HepG2 (cell line): Measurements from ENCODE around the gene COPS3. TPM values are rescaled to one million over a fixed set of nuclear protein-coding genes. Genes with fewer than 3 reads are reported as not detected.

Experiments used
- ATAC-seq: fragments of 200-7000 bp; cut with Tn5 transposase; 3 replicates; pipeline ENCODE4 v1.9.1; 2020; ENCODE audit warnings: mild to moderate bottlenecking, moderate library complexity
- BruUV-seq: library from RNA; stranded (reverse); fragments of 400-500 nt; replicated peaks from 2 replicates; lab custom pipeline; 2021; lab: Mats Ljungman, UMichigan
- CTCF ChIA-PET: fragments of 300-600 bp; formaldehyde crosslinking; extraction: SDS; loops from one replicate; lab custom pipeline; 2021; ENCODE audit warnings: low total read pairs, inconsistent platforms, low intra/inter-chr PET ratio; lab: Yijun Ruan, JAX
- POLR2A ChIA-PET: fragments of 350-600 bp; sonication (Branson Sonifier 250); formaldehyde crosslinking; loops from one replicate; lab custom pipeline; 2020; ENCODE audit warnings: antibody characterized with exemption, inconsistent platforms; lab: Yijun Ruan, JAX
- DNase-seq: peaks from one replicate; pipeline ENCODE4 v3.0.0-alpha.2; 2015; ENCODE audit warnings: low spot score
- FAIRE-seq: peaks from 3 replicates; lab custom pipeline; 2011; peaks lifted over from hg19 to GRCh38; lab: Jason Lieb, UNC
- H2AFZ ChIP-seq: one replicate; pipeline ENCODE4 v1.6.1; 2011; ENCODE audit warnings: low read length, inconsistent platforms
- H3K27ac ChIP-seq: fragments of 300-600 bp; 3 replicates; pipeline ENCODE4 v1.8.0; 2011; ENCODE audit warnings: mixed run types, mild to moderate bottlenecking, mixed read lengths, low read length, inconsistent platforms; ENCODE audit not compliant: insufficient read depth; ENCODE audit errors: extremely low read length
- H3K27me3 ChIP-seq, 2 experiments: fragments of 200-600 bp in 1 of 2; 2 replicates in 1 of 2; 3 replicates in 1 of 2; pipeline versions ENCODE4 v1.6.0 to v1.8.0; 2011; ENCODE audit warnings: low read length in 2 of 2, mild to moderate bottlenecking in 2 of 2, moderate library complexity in 2 of 2, inconsistent platforms in 1 of 2; ENCODE audit not compliant: insufficient read depth in 2 of 2, control insufficient read depth in 1 of 2
- H3K36me3 ChIP-seq, 2 experiments: fragments of 200-600 bp in 1 of 2; replicated peaks in 1 of 2; 2 replicates in 1 of 2; 3 replicates in 1 of 2; pipeline versions ENCODE4 v1.5.1 to v1.8.0; 2011; ENCODE audit warnings: low read length in 2 of 2, inconsistent platforms in 1 of 2; ENCODE audit not compliant: insufficient read depth in 2 of 2, control insufficient read depth in 1 of 2
- H3K4me1 ChIP-seq: 2 replicates; pipeline ENCODE4 v1.5.1; 2012; ENCODE audit warnings: low read length, inconsistent platforms; ENCODE audit not compliant: insufficient read depth
- H3K4me2 ChIP-seq: 2 replicates; pipeline ENCODE4 v1.6.0; 2011; ENCODE audit warnings: low read depth, low read length, inconsistent platforms
- H3K4me3 ChIP-seq, 3 experiments: fragments of 200-600 bp in 1 of 3; sonication (generic), shearing (Covaris generic) in 1 of 3; replicated peaks in 1 of 3; 2 replicates each; pipeline ENCODE4 v1.5.1; 2011 to 2016; ENCODE audit warnings: low read length in 3 of 3, inconsistent platforms in 2 of 3, low read depth in 2 of 3, mild to moderate bottlenecking in 2 of 3, control low read depth in 1 of 3, mixed read lengths in 1 of 3; ENCODE audit not compliant: insufficient read depth in 1 of 3
- H3K79me2 ChIP-seq: one replicate; pipeline ENCODE4 v1.6.1; 2011; ENCODE audit warnings: low read length, inconsistent platforms; ENCODE audit not compliant: insufficient read depth
- H3K9ac ChIP-seq: 2 replicates; pipeline ENCODE4 v1.6.0; 2011; ENCODE audit warnings: mild to moderate bottlenecking, low read depth, low read length, inconsistent platforms; ENCODE audit not compliant: insufficient read depth
- H3K9me3 ChIP-seq: 2 replicates; pipeline ENCODE4 v1.5.1; 2012; ENCODE audit warnings: mild to moderate bottlenecking, low read length
- H4K20me1 ChIP-seq: 2 replicates; pipeline ENCODE4 v1.6.0; 2011; ENCODE audit warnings: inconsistent platforms, mild to moderate bottlenecking, low read length, moderate library complexity; ENCODE audit not compliant: insufficient read depth
- ATM ChIP-seq: fragments of 450-650 bp; IDR thresholded peaks from 2 replicates; pipeline ENCODE4 v1.7.1; 2017; ENCODE audit warnings: mild to moderate bottlenecking, borderline replicate concordance
- CHD4 ChIP-seq: fragments of 200-600 bp; sonication (generic); IDR thresholded peaks from 2 replicates; pipeline ENCODE4 v1.7.0; 2017; ENCODE audit warnings: mild to moderate bottlenecking, low read length, borderline replicate concordance
- ELF1 ChIP-seq: sonication (generic); formaldehyde crosslinking; IDR thresholded peaks from 2 replicates; pipeline ENCODE4 v1.4.0; 2020; ENCODE audit warnings: missing genetic modification reagents
- GABPB1 ChIP-seq: IDR thresholded peaks from 2 replicates; pipeline ENCODE4 v1.6.1; 2016; ENCODE audit warnings: mild to moderate bottlenecking, missing genetic modification reagents, moderate library complexity, missing compliant biosample characterization
- MYNN ChIP-seq: sonication (generic); formaldehyde crosslinking; IDR thresholded peaks from 2 replicates; pipeline ENCODE4 v1.4.0; 2020; ENCODE audit warnings: mild to moderate bottlenecking, low read depth, missing genetic modification reagents
- NFYC ChIP-seq: IDR thresholded peaks from 2 replicates; pipeline ENCODE4 v1.6.1; 2016; ENCODE audit warnings: missing genetic modification reagents, missing compliant biosample characterization
- SAP130 ChIP-seq: IDR thresholded peaks from 2 replicates; pipeline ENCODE4 v1.6.1; 2016; ENCODE audit warnings: low read depth
- ZNF7 ChIP-seq: IDR thresholded peaks from 2 replicates; pipeline ENCODE4 v1.6.1; 2016; ENCODE audit warnings: missing biosample characterization, missing genetic modification reagents
- ZNF782 ChIP-seq: sonication (generic); formaldehyde crosslinking; IDR thresholded peaks from 2 replicates; pipeline ENCODE4 v1.4.0; 2020; ENCODE audit warnings: missing genetic modification reagents, mild to moderate bottlenecking, borderline replicate concordance
- WGBS: methylation state at CpG from one replicate; pipeline ENCODE4 v1.1.6; 2017; ENCODE audit warnings: low lambda C conversion rate; 5-methylcytosine and 5-hydroxymethylcytosine counted together
- in situ Hi-C: cut with HindIII; loops from 2 replicates; pipeline ENCODE4 v1.10.0; 2017; ENCODE audit warnings: low pct_unique_long_range_greater_than_20kb; ENCODE audit not compliant: extremely low pct_ligation_motif_present
- intact Hi-C: fragments of 100-400 bp; cut with micrococcal nuclease; formaldehyde crosslinking; loops from one replicate; pipeline ENCODE4 v1.10.0; 2022; ENCODE audit not compliant: unreplicated experiment
- polyA plus RNA-seq, 8 experiments: library from polyadenylated mRNA; depleted of rRNA in 3 of 8; stranded (reverse) in 7 of 8; unstranded in 1 of 8; fragments of >200 nt; fragmentation: Illumina TruSeq in 4 of 8; extraction: Trizol in 4 of 8; gene quantifications; 2 replicates each; pipeline versions ENCODE4 v1.2.1 to v1.2.3, GENCODE V29; 2011 to 2016; ENCODE audit warnings: low read depth in 4 of 8, missing spikeins in 1 of 8, mixed read lengths in 1 of 8; ENCODE audit not compliant: insufficient read depth in 1 of 8
- total RNA-seq, 5 experiments: library from RNA; depleted of rRNA; stranded (reverse); fragments of >200 nt; fragmentation: Illumina TruSeq; extraction: Trizol; gene quantifications; 2 replicates each; pipeline ENCODE4 v1.2.3, GENCODE V29; 2016; ENCODE audit warnings: low read depth in 1 of 5
- TF ChIP-seq, protein P1 (sequence below), 2 experiments: fragments of 450-650 bp in 1 of 2; sonication (generic) in 1 of 2; formaldehyde crosslinking in 1 of 2; IDR thresholded peaks; 2 replicates each; pipeline versions ENCODE4 v1.6.1 to v1.8.0; 2016 to 2022; ENCODE audit warnings: antibody characterized with exemption in 1 of 2, mild to moderate bottlenecking in 1 of 2, missing genetic modification reagents in 1 of 2

The COPS3 gene
- total and polyA plus RNA-seq, 2 of the 13 experiments (the other 11 are each of a cell fraction or from before 2014, with no cell fraction given): 46.3 to 103 TPM

DNA sequence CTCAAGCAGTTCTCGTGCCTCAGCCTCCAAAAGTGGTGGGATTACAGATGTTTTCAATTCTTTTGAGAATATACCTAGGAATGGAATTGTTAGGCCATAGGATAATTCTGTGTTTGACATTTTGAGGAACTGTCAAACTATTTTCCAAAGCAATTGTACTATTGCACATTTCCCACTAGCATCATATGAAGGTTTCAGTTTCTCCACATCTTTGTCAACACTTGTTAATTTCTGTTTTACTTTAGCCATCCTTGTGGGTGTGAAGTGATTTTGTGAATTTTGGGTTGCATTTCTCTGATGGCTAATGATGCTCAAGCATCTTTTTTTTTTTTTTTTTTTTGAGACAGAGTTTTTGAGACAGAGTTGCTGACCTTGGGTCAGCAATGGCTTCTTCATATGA lies 28.3 kb upstream of the COPS3 start:
- no peaks in the 10 kb centered on the region for H3K36me3 ChIP-seq
- H3K4me3 ChIP-seq: no peak overlapping the region
- H4K20me1 ChIP-seq: no peaks in the 10 kb centered on the region
- intact Hi-C loops: no loop called here
- DNase-seq (no peak), FAIRE-seq (no peak), ATAC-seq (no peak)
- WGBS: 43% methylated on average over 1 of the region's 1 CpG
- H3K9ac ChIP-seq: no peak overlapping the region
- H3K4me1 ChIP-seq: peaks cover 25% of the 10 kb centered on the region
- no peak overlapping the region for H3K4me2 ChIP-seq
- H3K27ac ChIP-seq: no peak overlapping the region
- TF ChIP-seq CHD4 (no peak), ZNF7 (CRISPR knock-in tag) (peak; percentile 76; the same call in 1 of the 2 replicates), ZNF782 (CRISPR knock-in tag) (no peak), ATM (no peak)
- no peaks in the 10 kb centered on the region; a peak in 1 of 5 replicates for H3K27me3 ChIP-seq
- POLR2A ChIA-PET: no interaction called here
- in situ Hi-C loops: no loop called here
- no peaks in the 10 kb centered on the region for H3K79me2 ChIP-seq
- no peak overlapping the region for H2AFZ ChIP-seq
- H3K9me3 ChIP-seq: no peaks in the 10 kb centered on the region
- CTCF ChIA-PET: no interaction called here
- no TSS peak for BruUV-seq

DNA sequence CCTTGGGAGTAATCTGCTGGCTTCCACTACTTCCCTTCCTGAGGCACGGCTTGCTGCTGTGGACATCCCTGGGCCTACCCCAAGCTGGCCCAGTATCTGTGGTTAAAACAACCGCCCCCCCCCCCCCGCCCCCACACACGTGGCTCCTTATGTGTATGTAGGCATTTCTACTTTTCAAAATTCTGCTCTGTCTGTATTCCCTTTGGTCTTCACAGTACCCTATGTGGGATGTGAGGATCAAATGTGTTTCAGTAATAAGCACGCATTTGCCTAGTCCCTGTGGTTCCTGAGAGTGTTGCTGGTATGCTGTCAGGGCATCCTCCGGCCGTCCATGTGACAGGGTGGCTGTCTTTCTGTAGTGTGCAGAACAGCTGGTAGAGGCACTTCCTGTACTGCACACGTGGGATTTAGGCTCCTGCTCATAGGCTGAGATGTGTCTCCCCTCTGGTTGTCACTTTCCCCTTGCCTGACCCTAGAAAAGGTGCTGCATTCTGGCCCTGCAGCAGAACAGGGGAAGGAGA lies 24.3 kb upstream of the COPS3 start:
- ChIA-PET POLR2A (no interaction called here), CTCF (no interaction called here)
- Histone ChIP-seq H3K36me3 (no peaks in the 10 kb centered on the region), H3K4me1 (peaks cover 47% of the 10 kb centered on the region), H4K20me1 (no peaks in the 10 kb centered on the region), H3K9ac (no peak overlapping the region), H3K79me2 (no peaks in the 10 kb centered on the region), H3K27me3 (no peaks in the 10 kb centered on the region; a peak in 2 of 5 replicates), H2AFZ (no peak overlapping the region), H3K4me2 (peak overlapping the region; percentile 58), H3K27ac (no peak overlapping the region), H3K9me3 (no peaks in the 10 kb centered on the region), H3K4me3 (peak overlapping the region in 1 of 3 experiments; percentile 17; a peak in 1 of 6 replicates)
- no peak for FAIRE-seq
- WGBS: 11% methylated on average over 6 of the region's 8 CpGs
- DNase-seq: peak; percentile 33
- ATAC-seq: peak; percentile 68
- intact Hi-C loops: no loop called here
- no TSS peak for BruUV-seq
- in situ Hi-C loops: no loop called here
- 0 out of 2 replicates have a peak, but pooled peaks have one; percentile 21 for TF ChIP-seq NFYC (CRISPR knock-in tag)
- peak; percentile 72 for TF ChIP-seq ELF1 (CRISPR knock-in tag)
- TF ChIP-seq, protein P1, sequence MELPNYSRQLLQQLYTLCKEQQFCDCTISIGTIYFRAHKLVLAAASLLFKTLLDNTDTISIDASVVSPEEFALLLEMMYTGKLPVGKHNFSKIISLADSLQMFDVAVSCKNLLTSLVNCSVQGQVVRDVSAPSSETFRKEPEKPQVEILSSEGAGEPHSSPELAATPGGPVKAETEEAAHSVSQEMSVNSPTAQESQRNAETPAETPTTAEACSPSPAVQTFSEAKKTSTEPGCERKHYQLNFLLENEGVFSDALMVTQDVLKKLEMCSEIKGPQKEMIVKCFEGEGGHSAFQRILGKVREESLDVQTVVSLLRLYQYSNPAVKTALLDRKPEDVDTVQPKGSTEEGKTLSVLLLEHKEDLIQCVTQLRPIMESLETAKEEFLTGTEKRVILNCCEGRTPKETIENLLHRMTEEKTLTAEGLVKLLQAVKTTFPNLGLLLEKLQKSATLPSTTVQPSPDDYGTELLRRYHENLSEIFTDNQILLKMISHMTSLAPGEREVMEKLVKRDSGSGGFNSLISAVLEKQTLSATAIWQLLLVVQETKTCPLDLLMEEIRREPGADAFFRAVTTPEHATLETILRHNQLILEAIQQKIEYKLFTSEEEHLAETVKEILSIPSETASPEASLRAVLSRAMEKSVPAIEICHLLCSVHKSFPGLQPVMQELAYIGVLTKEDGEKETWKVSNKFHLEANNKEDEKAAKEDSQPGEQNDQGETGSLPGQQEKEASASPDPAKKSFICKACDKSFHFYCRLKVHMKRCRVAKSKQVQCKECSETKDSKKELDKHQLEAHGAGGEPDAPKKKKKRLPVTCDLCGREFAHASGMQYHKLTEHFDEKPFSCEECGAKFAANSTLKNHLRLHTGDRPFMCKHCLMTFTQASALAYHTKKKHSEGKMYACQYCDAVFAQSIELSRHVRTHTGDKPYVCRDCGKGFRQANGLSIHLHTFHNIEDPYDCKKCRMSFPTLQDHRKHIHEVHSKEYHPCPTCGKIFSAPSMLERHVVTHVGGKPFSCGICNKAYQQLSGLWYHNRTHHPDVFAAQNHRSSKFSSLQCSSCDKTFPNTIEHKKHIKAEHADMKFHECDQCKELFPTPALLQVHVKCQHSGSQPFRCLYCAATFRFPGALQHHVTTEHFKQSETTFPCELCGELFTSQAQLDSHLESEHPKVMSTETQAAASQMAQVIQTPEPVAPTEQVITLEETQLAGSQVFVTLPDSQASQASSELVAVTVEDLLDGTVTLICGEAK (IDR thresholded peaks at IDR 0.05): no peak
- TF ChIP-seq, protein P1 (CRISPR knock-in tag; IDR thresholded peaks at IDR 0.05): no peak
- no peak for TF ChIP-seq MYNN (CRISPR knock-in tag)
- peak; percentile 92 for TF ChIP-seq SAP130 (CRISPR knock-in tag)
- TF ChIP-seq GABPB1 (CRISPR knock-in tag): peak; percentile 51; the same call in 1 of the 2 replicates
